Activated naive CD4-positive, alpha-beta T cell treated with anti-CD3 and anti-CD28 coated beads, Interleukin-2, amount 50 U/mL, for 72 hours (primary cell): ENCODE measurements around the gene PTPRT. TPM values are rescaled to one million over a fixed set of nuclear protein-coding genes. Genes with fewer than 3 reads are reported as not detected.

Experiments used
- ATAC-seq, 2 donors: fragments of 150-1000 bp; cut with Tn5 transposase; 2 replicates each; pipeline ENCODE4 v1.10.0; 2021; ENCODE audit warnings: mild to moderate bottlenecking in 2 of 2, moderate library complexity in 2 of 2
- DNase-seq, 2 donors: peaks; one replicate each; pipeline ENCODE4 v3.0.0; 2021 to 2022; ENCODE audit warnings: low spot score in 2 of 2
- H3K27ac Mint-ChIP-seq, 2 donors: one replicate each; pipeline ENCODE4 v1.8.0; 2022; ENCODE audit warnings: mild to moderate bottlenecking in 2 of 2, mixed read lengths in 2 of 2
- H3K36me3 Mint-ChIP-seq, 2 donors: one replicate each; pipeline ENCODE4 v1.8.0; 2022; ENCODE audit warnings: mixed read lengths in 2 of 2
- H3K9me3 Mint-ChIP-seq, 2 donors: one replicate each; pipeline ENCODE4 v1.8.0; 2022; ENCODE audit warnings: mixed read lengths in 2 of 2
- total RNA-seq, 2 donors: library from RNA; stranded (reverse); gene quantifications; one replicate each; pipeline ENCODE4 v1.2.3, GENCODE V29; 2022

The PTPRT gene
- total RNA-seq, 2 donors from 2014 or later: not detected

DNA sequence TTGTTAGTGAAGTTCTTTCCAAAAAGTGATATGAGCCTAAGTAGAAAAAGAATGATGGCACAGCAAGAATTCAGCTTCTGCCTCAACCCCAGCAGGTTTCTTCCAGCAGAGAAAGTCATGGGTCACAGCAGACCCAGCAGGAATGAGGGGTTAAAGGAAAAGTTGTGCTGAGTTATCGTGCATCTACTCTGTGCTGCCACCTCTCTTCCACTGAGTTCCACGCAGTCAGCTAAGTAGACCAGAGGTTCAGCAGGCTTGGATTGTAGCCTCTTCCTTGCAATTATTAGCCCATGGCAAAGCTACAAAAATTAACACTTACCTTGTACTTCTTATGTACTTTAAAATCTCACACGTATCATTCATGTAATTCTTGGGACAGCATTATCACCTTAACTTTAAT is 510.8 kb downstream of the PTPRT start:
- ATAC-seq: no peak
- Mint-ChIP-seq H3K27ac (no peak overlapping the region), H3K36me3 (no peaks in the 10 kb centered on the region), H3K9me3 (peaks cover 12% of the 10 kb centered on the region in 2 donors)
- DNase-seq: no peak

DNA sequence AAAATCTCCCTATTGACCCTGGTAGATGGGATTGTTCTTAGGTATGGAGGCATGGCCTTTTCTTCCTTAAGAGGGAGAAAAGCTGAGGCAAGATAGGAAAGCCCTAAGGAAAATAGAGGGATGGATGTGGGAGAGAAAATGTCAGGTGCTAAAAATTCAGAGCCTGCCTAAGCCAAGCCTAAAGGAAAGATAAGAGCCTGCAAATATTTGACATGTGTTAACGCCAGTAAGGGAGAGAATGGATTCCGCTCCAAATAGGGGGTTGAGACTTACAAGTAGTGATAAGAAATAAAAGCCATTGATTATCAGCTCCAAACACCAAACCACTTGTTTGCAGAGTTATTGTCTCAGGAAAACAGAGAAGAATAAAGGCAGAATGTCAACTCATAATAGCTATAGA is 533.6 kb downstream of the PTPRT start:
- DNase-seq: no peak
- H3K9me3 Mint-ChIP-seq: peaks cover 9 to 18% of the 10 kb centered on the region in 2 donors
- H3K27ac Mint-ChIP-seq: no peak overlapping the region
- ATAC-seq: no peak
- peaks cover 0 to 7% of the 10 kb centered on the region in 2 donors for H3K36me3 Mint-ChIP-seq

DNA sequence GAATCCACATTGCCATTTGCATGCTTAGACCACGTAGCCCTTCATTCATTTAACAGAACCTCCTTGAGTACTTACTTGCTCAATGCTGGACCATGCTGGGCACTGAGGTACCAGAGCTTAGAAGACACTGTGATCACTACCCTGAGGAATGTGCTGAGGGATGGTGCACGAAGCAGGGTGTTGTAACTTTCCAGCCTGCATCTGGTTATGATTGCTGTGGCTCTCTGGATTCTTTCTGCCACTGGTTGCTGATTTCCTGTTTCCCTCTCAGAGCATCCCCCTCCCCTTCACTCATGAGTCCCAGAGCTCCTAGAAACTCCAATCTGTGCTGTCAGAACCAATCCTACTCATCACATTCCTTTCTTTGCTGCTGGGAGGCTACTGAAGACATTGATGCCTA is 537.4 kb downstream of the PTPRT start:
- DNase-seq (no peak), ATAC-seq (no peak)
- no peak overlapping the region for H3K27ac Mint-ChIP-seq
- H3K9me3 Mint-ChIP-seq: peaks cover 13 to 23% of the 10 kb centered on the region in 2 donors
- H3K36me3 Mint-ChIP-seq: peaks cover 0 to 6% of the 10 kb centered on the region in 2 donors

DNA sequence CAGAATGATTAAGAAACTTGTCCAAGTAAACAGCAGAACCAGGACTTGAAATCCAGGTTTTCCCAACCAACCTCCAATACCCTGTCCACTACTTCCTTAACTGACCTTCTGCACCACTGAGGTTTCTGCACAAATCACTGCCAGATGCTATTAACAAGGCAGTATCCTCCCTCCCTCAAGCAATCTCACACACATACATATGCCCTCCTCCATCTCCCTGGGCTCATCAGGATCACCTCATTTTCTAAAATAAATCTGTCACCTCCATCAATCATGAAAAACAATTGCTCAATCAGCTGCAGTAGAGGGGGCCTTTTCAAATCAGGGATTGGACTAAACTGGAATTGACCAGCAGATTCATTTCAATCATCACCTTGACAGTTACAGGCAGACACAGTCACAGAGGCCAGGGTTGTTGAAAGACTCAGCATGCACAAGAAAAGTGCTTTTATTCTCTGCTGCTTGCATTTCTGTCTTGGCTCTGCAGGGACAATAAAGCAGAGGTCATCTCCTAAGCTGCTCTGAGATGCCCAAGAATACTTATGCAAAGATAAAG is 539.4 kb downstream of the PTPRT start:
- Mint-ChIP-seq H3K36me3 (peaks cover 0 to 4% of the 10 kb centered on the region in 2 donors), H3K9me3 (peaks cover 7 to 13% of the 10 kb centered on the region in 2 donors), H3K27ac (no peak overlapping the region)
- no peak for ATAC-seq
- DNase-seq: no peak

DNA sequence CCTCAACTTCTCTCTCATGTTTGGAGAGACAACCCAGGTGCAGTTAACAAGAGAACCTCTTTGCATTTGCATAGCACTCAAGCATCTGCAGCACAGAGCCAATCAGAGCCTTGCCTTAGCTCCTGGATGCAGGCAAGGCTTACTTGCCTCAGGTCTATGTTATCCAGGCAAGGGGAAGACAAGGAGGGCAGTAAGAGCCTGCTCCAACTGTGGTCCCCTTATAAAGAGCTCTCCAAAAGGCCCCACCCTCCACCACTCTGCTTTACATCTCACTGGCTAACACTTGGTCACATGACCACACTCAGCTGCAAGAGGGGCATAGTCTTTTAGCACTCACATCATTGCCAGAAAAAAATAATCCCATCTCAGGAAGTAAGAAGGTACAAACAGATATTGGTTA is 540.0 kb downstream of the PTPRT start:
- H3K36me3 Mint-ChIP-seq: peaks cover 0 to 4% of the 10 kb centered on the region in 2 donors
- H3K9me3 Mint-ChIP-seq: peaks cover 7 to 13% of the 10 kb centered on the region in 2 donors
- DNase-seq (no peak), ATAC-seq (no peak)
- H3K27ac Mint-ChIP-seq: no peak overlapping the region

DNA sequence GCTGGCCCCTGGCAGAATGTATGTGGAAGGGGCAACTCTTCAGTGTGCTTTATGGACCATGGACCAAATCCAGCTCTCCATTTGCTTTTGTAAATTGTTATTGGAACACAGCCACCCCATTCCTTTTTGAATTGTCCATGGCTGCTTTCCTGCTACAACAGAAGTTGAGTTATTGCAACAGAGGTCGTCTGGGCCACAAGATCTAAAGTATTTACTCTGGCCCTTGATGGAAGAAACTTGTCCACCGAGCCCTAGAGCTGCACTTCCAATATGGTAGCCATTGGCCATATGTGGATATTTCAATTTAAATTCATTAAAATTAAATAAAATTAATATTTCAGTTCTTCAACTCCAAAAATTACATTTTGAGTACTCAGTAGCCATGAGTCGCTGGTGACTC is 543.5 kb downstream of the PTPRT start:
- no peak for DNase-seq
- no peak for ATAC-seq
- Mint-ChIP-seq H3K36me3 (peaks cover 0 to 4% of the 10 kb centered on the region in 2 donors), H3K9me3 (peaks cover 7 to 11% of the 10 kb centered on the region in 2 donors), H3K27ac (no peak overlapping the region)

DNA sequence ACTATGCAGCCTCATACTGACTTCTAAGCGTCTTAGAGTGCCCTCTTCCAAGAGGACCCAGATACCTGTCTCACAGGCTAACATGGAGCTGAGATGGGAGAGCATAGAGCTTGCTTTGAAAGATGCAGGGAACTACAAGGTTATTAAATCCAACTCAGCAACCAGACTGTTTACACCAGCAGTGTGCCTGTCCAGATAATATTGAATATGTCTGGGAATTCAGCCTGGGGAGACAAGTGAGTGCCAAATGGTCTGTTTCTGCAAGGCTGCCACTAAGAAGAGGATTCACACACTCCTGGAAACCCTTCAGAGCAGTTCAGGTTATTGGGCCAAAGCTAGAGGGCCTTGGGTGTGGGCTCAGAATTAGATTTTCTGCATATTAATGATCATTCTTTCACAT is 547.8 kb downstream of the PTPRT start:
- Mint-ChIP-seq H3K9me3 (peaks cover 4% of the 10 kb centered on the region in 2 donors), H3K27ac (no peak overlapping the region), H3K36me3 (no peaks in the 10 kb centered on the region)
- DNase-seq (no peak), ATAC-seq (no peak)

DNA sequence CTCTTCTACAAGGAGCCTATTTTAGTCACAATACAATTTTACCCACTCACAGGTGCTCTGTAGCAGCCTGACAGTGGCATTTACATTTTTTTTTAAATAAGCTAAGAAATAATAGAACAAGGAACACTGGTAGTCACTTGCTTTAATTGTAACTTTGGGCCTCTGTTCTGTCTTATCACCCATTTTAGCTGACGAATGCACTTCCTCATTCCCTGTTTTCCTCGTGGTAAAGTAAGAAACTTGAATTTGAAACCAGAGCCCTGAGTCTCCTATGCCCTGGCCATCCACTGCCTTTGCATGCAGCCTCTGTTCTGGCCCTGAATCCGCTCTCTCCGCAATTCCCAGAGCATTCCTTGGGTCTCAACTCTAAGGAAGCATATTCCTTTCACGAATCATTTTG is 550.6 kb downstream of the PTPRT start:
- no peak for DNase-seq
- Mint-ChIP-seq H3K27ac (no peak overlapping the region), H3K36me3 (no peaks in the 10 kb centered on the region), H3K9me3 (peaks cover 4% of the 10 kb centered on the region in 2 donors)
- ATAC-seq: no peak

DNA sequence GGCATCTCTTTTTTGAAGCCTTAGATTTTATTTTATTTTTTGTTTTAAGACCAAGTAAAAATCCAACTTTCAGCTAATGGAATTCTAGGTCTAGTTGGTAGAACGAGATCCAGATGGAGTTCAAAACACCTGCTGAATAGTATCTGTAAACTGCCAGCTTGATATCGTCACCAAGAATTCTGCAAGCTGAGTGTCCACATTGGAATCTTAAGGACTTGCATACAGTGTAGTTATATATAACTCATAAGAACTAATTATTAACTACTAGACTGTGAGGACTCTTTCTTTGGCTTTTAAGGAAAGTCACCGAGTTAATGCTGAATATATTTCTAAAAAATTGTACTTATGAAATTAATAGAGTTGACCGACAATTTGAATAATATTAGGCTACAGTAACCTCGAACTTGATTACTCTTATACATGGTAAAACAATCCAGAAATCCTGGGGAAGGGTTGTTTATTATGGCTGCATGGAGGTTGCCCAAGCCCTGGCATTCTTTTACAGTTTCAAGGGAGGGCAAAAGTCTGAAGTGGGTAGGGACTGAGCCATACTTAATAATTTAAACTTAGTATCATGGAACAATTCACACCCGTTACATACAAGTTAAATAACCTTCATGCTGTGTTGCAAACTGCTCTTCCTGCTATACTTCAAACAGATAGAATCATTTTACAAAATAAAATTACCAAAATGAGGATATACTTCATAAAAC is 553.9 kb downstream of the PTPRT start:
- peaks cover 0 to 7% of the 10 kb centered on the region in 2 donors for H3K9me3 Mint-ChIP-seq
- ATAC-seq (no peak), DNase-seq (no peak)
- no peak overlapping the region for H3K27ac Mint-ChIP-seq
- H3K36me3 Mint-ChIP-seq: no peaks in the 10 kb centered on the region

DNA sequence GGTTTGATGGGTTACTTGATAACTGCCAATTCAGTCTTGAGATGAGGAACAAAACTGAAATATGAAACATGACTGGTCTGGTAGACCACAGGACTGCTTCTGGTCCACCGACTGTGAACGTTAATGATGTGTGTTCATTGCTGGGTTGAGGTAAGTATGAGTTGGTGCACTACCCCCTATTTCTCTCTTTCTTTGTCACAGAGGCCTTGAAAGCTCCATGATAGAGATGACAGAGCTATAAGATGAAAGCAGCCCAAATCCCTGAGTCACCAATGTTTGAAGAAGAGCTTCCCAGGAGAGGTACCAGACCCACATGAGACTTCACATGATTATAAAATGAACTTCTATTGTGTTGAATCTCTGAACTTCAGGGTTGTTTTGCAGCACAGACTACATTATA is 555.5 kb downstream of the PTPRT start:
- H3K36me3 Mint-ChIP-seq: no peaks in the 10 kb centered on the region
- no peak overlapping the region for H3K27ac Mint-ChIP-seq
- H3K9me3 Mint-ChIP-seq: peaks cover 0 to 7% of the 10 kb centered on the region in 2 donors
- ATAC-seq (peak in 1 of 2 donors; percentile 57), DNase-seq (no peak)

DNA sequence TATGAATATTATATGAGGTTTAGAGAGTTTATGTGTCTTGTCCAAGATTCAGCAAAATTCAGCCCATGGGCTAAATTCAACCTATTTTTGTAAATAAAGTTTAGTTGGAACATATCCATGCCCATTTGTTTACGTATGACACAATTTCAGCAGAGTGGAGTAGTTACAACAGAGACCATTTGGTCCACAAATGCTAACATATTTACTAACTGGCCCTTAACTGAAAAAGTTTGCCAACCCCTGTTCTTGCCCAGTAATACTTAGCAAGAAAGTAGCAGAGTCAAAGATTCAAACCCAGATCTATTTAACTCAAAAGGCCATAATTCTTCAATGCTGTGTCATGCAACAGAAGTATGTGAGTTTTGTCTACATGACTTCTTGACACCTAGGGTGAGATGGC is 561.0 kb downstream of the PTPRT start:
- ATAC-seq (no peak), DNase-seq (no peak)
- H3K36me3 Mint-ChIP-seq: no peaks in the 10 kb centered on the region
- peaks cover 5 to 11% of the 10 kb centered on the region in 2 donors for H3K9me3 Mint-ChIP-seq
- no peak overlapping the region for H3K27ac Mint-ChIP-seq

DNA sequence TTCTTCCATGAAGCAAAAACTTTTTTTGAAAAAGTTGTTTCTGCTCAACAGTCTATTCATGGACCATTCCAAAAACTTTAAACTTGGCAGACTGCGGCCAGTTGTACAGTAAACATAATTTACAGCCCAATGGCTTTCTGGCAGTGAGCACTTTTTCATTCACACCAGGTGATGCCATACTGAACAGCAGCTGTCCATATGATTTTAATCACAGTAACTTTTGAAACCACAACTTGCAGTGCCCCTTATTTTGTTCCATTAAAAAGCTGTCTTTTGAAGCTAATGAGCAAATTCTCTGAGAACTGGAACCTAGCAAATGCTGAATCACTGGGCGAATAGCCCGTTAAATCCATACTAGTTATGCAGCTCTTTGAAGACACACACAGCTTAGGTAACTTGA is 576.6 kb downstream of the PTPRT start:
- Mint-ChIP-seq H3K27ac (no peak overlapping the region), H3K36me3 (no peaks in the 10 kb centered on the region), H3K9me3 (peaks cover 22 to 27% of the 10 kb centered on the region in 2 donors)
- DNase-seq (no peak), ATAC-seq (no peak)

DNA sequence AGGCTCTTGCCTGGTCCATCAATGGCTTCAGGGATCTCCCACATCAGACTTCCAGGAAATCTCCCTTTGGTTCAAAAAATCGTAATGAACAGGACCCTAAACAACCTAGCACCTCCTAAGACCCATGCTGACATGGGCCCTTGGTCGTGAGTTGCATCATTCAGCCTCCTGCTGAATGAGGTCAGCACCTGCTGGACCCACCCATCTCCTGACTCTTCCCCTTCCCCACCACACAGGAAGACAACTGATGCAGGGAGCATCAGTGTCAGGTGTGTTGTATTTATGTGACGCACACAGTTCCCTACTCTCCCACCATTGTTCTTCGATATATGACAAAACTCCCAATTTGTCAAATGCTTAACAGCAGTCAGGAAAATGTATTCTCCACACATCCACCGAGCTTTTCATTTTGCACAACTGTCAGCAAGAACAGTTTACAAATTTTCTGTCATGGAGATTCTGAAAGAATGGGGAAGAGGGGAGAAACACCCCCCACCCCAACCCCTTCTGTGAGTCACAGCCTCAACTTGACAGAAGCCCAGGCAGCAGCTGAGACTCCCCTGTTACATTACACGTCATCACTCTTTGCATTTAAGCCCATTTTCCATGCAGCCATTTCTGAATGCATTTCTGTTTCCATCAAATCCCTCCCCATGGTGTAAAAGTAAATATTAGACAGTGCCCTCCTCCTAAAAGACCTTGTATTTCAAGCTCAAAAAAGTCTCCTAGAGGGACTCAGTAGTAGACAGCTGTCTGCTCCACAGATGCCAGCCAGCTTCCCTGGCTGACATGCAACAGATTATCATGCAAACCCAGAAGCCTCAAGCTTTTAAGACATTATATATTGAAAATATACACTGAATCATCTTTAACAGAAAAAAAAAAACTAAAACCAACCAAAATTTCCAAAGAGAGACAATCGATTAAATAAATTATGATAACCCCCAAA is 577.5 kb downstream of the PTPRT start:
- DNase-seq (no peak), ATAC-seq (no peak)
- Mint-ChIP-seq H3K9me3 (peaks cover 22 to 27% of the 10 kb centered on the region in 2 donors), H3K36me3 (no peaks in the 10 kb centered on the region), H3K27ac (no peak overlapping the region)

DNA sequence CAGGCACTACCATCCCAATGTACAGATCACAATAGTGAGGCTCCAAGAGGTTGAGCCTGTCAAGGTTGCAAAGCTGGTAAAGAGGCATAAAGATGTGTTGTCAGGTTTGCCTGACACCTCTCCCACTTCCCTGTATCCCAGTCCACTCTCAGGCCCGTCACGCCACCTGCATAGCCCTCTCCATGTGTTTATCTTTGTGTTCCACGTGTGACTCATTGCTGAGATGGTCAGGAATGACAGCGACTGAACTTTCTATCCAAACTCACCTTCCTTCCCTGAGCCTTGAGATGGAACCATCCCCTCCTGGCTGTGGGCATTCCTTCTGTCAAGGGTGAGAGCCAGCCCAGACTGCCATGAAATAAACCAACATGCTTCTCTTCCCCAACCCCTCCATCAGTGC is 578.3 kb downstream of the PTPRT start:
- ATAC-seq (no peak), DNase-seq (no peak)
- Mint-ChIP-seq H3K36me3 (no peaks in the 10 kb centered on the region), H3K27ac (no peak overlapping the region), H3K9me3 (peaks cover 22 to 27% of the 10 kb centered on the region in 2 donors)

DNA sequence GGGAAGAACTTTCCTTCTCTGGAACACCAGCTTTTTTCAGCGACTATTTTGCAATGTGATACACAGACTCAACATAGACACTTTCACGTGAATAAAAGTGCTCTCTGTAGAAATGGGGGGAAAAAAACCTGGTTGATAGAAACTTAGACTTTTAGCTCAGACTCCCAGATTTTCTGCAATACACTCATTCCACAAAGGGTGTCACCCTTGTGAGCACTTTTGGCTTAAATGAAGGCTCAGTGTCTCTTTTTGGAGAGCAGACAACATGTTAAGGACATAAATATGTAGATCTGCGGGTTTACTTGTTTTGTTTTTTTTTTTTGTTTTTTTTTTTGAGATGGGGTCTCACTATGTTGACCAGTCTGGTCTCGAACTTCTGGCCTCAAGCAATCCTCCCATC is 579.6 kb downstream of the PTPRT start:
- Mint-ChIP-seq H3K27ac (no peak overlapping the region), H3K36me3 (peaks cover 0 to 4% of the 10 kb centered on the region in 2 donors), H3K9me3 (peaks cover 22 to 27% of the 10 kb centered on the region in 2 donors)
- no peak for DNase-seq
- no peak for ATAC-seq

DNA sequence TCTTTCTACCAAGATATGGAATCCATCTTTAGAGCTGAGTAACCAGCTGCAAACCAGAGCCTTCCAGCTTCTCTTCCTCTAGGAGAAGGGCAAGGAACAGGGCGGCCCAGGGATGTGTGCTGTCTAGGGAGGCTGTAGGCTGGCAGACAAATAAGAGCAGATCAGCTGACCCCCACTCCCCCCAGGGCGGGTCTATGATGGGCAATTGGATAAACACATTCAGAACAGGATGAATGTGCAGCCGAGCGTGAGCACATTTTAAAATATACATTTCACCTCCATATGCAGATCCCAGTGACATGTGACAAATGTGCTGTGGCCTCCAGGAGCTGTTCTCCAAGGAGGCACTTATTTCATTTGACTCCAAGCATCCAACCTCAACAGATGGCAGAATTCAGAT is 580.1 kb downstream of the PTPRT start:
- peaks cover 21 to 26% of the 10 kb centered on the region in 2 donors for H3K9me3 Mint-ChIP-seq
- H3K27ac Mint-ChIP-seq: no peak overlapping the region
- no peak for ATAC-seq
- H3K36me3 Mint-ChIP-seq: peaks cover 0 to 4% of the 10 kb centered on the region in 2 donors
- DNase-seq: no peak
